Breast epithelium (tissue), 3 donors: ENCODE data around the gene ATP9A.

Source experiments
- POLR2A ChIP-seq: fragments of 450-650 bp; IDR thresholded peaks from one replicate; pipeline ENCODE4 v1.6.1; 2016; ENCODE audit warnings: antibody characterized with exemption, mild to moderate bottlenecking, moderate library complexity
- TF ChIP-seq, protein P1 (sequence below), 3 donors: fragments of 450-650 bp; IDR thresholded peaks; one replicate each; pipeline ENCODE4 v1.5.1; 2016 to 2017; ENCODE audit warnings: antibody characterized with exemption in 3 of 3, mild to moderate bottlenecking in 3 of 3, moderate library complexity in 3 of 3

DNA sequence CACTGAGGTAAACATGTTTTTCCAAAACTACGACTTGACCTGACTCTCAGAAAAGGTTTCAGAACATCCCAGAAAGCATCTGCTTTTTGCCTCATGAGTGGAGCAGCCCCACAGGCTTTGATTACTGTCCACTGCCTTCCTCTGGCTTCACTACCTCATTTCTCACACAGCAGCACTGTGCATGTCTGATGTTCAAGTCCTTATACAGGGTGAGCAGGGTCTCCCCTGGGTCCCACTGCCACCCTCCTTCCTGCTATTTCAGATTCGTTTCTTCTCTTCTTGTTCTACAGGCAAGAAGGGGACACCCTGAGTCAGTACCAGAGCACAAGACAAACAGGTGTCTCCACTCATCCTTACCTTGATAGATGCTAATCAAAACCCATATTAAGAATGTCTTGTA, 161.0 kb downstream of the ATP9A start:
- TF ChIP-seq, protein P1, sequence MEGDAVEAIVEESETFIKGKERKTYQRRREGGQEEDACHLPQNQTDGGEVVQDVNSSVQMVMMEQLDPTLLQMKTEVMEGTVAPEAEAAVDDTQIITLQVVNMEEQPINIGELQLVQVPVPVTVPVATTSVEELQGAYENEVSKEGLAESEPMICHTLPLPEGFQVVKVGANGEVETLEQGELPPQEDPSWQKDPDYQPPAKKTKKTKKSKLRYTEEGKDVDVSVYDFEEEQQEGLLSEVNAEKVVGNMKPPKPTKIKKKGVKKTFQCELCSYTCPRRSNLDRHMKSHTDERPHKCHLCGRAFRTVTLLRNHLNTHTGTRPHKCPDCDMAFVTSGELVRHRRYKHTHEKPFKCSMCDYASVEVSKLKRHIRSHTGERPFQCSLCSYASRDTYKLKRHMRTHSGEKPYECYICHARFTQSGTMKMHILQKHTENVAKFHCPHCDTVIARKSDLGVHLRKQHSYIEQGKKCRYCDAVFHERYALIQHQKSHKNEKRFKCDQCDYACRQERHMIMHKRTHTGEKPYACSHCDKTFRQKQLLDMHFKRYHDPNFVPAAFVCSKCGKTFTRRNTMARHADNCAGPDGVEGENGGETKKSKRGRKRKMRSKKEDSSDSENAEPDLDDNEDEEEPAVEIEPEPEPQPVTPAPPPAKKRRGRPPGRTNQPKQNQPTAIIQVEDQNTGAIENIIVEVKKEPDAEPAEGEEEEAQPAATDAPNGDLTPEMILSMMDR (IDR thresholded peaks at IDR 0.05), result no peak
- TF ChIP-seq POLR2A, result no peak
